Stimulated activated CD4-positive, alpha-beta T cell treated with anti-CD3 and anti-CD28 coated beads, Interleukin-2, amount 100 ng/mL, for 48 hours (primary cell): ENCODE data around the gene EXOC4.

Source experiments
- DNase-seq, 2 donors: peaks; one replicate each; pipeline ENCODE4 v3.0.0-alpha.2; 2020

The EXOC4 gene

DNA sequence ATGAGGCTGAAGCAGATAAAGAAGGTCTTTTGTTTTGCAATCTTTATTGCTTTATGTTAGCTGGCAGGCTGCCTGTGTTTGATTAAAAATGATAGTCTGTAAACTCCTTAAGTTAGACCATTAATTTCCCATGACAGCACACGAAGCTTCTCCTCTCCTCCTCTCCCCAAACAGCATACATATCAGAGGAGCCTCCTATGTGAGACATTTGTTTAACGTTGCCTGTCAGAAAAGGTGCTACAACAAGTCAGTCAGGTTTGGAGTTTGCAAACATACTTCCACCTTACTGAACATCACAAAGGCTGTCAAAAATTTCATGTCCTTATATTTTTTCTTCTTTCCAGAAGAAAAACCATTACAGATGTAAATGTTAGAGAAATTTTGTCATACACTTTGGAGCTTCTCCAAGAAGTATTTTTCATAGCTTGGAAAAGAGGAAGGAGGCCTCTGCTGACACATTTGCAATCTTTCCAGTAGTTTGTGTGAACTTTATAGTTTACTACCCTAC lies 393.1 kb downstream of the EXOC4 start:
- DNase-seq = no peak

DNA sequence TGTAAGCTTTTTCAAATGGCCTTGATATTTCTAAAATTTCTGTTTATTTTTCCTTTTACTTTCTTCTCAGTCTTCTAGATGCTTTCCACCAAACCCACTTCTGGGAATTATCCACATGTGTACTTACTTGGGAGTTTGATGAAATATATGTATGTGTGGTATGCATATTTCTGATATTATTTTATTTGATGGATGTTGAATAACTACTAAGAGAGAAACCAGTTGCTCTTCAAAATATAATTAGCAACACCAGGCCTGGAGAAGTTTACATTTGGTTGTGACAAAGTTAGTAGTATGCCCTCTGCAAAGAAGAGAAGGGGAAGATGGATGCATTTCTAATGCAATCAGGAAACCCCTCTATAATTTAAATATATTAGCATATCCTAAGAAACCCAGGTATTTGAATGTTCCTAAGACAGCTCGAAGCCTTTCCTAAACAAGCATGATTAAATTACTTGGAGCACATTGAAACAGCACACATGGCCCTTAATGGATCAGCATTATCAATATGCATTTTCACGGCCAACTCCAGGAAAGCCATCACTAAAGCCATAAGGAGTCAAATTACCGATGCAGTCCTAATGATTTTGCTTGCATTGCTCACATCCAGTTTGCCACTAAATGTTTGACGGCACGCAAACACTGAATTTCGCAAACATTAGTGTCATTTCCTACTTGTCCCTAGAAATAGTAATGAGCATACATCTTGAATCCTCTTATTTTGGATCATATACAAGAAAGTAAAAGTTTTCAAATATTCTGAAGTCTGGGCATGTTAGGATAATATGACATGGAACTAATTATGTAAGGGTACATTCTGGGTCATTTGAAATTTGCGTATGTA lies 393.8 kb downstream of the EXOC4 start:
- DNase-seq = no peak

DNA sequence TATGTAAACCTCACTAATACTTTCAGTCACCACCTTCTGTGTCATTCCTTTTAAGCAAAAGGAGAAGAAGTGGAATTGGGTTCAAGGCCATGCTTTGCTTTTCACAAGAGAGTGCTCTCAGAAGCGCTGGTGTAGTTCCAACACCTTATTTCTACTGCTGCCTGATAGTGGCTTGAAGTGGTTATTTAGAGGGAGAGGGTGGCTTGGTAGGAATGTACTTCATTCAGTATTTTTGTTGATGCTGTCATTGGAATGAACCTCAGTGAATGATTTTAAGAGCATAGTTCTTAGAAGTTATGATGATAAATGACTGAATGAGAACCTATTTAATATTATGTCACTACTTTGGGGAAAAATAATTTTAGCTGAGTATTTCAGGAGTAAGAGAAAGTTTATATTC lies 396.7 kb downstream of the EXOC4 start:
- DNase-seq = no peak

DNA sequence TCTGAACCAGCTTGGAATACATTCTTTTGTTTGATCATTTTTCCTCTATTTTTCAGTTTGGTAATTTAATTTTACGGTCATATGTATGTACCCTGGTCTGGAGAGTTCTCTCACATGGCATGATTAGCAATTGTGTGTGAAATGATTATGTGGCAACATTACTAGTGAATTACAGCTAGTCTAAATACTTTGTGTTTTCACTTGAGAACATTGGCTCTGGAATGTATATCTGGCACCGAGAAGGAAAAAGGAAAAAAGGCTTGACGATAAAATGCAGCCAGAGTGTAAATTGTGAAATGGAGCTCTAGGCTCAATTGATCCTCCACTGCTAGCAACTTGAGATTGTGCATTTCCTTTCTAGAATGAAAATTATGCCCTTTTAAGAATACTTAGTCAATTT lies 397.2 kb downstream of the EXOC4 start:
- DNase-seq = no peak

DNA sequence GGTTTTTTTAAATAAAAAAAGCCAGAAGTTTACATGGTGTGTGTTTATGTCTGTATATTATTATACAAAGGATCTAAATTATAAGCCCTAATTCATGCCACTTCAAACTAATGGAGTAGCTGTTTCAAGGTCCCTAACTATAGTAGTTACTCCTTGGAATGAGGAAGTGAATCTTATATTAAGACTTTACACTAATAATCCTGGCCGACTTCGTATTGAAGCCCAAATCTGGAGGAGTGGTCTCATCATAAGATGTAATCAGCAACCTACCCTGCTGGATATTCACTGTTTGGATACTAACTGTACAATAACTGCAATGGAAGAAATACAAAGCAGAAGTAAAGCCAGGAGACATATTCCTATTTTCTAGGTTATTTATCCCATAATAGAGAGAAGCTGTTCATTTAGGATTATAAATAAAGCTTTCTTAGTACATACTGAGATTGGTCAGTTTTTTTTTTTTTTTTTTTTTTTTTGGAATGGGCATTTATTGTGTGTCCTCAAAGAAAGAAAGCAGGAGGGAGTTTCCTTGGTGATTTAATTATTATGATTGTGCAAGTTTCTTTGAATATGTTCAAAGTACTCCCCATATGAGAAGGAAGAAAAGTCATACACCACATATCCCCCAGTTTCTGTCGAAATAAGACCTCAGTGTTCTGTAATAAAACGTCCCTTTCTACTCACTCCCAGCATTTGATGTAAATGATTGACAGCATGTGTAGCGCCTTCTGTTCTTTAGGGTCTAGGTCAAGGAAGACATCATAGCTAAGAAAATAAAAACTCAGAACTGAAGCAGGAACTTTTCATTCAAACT lies 397.8 kb downstream of the EXOC4 start:
- DNase-seq = no peak

DNA sequence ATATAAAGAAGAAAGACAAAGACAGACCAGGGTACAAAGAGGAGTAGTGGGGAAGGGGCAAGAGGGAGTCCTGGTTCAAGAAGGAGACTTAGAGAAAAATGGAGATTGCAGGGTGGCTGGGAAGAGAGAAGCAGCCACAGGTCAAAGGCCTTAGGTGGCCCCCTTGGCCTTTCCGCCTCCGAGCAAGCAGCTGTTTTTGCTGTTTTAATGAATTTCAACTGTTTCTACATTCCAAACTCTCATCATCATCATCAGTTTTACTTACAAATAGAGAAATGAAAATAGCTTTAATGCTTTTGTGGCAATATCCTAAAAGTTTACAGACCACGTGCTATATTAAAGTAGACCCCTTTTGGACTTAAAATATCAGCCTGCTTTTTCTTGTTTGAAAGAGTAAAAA lies 399.7 kb downstream of the EXOC4 start:
- DNase-seq = no peak

DNA sequence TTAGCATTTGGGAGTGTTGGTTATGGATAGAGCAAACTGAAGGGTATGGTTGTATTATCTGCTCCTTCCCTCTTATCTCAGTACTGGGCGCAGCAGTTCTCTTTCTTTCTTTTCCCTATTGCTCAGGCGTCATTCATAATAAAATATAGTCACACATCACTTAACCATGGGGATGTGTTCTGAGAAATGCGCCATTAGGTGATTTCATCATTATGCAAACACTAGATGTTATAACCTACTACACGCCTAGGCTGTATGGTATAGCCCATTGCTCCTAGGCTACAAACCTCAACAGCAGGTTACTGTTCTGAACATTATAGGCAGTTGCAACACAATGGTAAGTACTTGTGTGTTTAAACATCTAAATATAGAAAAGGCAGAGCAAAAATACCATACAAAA lies 401.7 kb downstream of the EXOC4 start:
- DNase-seq = no peak

DNA sequence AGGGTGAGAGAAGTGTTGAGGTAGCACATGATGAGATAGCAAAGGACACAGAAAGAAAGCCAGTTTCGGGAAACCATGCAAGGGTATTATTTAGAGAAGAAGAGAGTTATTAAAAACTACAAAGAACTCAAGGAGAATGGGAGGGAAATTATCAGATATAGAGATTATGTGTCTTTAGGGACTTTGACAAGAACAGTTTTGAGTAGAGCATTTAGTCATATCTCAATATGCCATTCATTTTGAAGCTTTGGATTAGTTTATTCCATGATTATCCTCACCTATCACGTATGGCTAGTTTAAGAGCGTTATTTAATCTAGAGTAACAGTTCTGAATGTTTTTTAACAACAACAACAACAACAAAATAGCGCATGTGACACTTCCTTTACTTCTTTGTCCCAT lies 409.4 kb downstream of the EXOC4 start:
- DNase-seq = no peak

DNA sequence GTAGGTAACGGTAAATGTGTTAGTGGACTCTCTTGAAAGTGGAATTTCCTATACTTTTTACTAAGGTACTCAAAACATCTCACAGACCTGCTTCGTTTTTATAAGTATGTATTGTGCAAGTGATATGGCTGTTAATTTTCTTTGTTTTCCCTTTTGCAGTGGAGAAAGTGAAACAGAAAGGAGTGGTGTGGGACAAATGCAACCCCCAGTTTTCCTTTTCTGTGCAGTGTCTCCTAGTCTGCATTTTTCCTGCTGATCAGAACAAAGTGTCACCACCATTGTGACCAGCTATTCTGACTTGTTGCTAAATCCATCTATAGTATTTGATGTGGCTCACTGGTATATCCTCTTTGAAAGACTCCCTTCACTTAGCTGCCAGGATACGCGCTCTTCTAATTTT lies 410.0 kb downstream of the EXOC4 start:
- no peak for DNase-seq

DNA sequence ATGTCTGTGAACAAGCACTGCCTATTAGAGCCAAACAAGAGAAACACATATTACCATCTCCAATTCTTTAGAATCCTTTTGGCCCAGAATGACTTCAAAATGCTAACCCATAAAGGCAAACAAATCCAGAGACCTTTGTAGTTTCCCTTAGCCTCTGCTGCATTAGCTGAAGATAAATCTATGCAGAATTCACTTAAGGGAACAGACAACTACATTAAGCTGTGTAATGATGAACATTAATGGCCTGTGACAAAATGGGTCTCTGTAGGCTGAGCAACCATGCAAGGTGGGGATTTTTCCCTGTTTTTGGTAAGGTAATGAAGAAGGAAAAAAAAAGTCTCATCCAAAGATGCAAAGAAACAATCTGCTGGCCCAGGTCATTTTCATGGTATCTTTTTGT lies 411.6 kb downstream of the EXOC4 start:
- DNase-seq = no peak

DNA sequence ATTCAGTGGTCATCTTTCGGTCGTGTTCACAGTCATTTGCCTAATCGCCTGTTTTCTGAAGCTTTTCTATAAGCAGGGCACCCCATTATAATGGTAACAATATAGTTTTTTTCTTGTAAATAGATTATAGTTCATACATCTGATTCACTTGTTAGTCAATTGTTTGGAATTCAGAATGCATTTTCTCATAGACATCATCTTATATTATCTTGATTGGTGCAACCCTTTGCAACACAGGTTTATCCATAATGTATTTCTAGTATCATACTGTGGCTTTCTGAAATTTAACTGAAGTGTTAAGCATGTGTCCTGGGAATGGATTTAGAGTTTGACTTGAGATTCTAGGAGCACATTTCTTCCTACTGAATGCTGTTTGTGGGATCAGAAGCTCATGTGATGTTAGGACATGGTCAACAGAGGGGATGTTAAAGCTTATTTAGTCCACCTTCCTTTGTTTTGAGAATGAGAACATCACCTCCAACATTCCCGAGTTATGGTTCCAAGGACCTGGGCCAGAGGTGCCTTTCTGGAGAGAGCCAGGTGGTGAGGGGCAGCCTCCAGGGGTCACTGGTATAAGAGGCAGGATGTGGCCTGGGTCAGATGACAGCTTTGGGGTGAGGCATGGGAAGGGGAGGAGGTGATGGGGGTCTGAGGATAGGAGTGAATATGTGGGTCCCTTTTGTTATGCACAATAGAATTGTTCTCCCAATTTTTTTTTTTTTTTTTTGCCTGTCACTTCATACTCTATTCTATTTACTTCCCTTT lies 415.6 kb downstream of the EXOC4 start:
- DNase-seq = no peak

DNA sequence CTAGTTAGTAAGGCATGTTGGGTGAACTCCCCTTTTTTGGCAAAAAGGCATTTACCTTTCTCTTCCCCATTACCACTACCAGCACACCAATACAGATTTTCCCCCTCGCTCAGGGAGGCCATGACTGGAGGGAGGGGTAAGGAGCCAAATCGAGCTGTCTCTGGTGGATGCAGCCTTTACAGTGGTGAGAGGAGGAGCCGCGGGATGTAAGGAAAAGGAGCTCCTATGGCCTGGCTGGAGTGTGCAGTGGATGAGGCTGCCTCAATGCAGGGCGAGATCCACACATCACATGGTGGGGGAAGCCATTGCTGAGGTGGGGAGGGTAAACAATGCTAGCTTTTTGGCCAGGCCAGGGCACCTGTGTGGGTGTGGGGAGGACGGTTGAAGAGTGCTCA lies 416.2 kb downstream of the EXOC4 start:
- DNase-seq = no peak

DNA sequence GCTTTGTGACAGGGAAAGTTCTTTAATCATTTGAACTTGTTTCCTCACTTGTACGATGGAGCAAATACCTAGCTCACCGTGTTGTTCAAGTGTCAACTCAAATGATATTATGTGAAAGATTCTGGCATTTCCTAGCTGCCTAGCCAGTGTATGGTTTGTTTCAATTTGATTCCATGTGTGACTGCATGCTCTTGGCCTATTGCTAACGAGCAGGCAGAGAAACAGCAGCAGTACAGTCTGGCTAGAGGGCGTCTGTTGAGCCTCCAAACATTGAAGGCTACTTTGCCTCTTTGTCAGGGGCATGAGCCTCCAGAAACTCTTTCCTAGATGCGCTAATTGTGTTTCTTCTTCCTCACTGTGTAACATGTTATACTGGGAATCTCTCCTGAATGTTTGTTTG lies 417.4 kb downstream of the EXOC4 start:
- DNase-seq = no peak

DNA sequence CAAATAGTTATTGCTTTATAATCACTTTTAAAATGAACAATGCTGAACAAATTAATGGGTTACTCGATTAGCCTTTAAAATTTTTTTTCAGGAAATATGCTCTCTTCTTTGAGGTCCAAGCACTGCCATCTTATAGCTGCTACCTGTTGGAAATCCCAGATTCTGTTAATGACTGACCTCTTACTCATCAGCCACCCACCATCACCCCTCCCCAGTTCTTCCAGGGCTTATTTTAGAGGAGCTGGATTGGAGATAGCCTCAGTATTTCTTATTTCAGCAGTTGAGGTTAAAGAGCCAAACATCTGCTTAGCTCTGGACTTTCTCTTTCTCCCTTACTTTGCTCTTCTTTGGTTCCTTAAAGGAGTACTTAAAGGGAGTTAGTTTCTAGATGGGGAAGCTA lies 420.0 kb downstream of the EXOC4 start:
- DNase-seq = no peak

DNA sequence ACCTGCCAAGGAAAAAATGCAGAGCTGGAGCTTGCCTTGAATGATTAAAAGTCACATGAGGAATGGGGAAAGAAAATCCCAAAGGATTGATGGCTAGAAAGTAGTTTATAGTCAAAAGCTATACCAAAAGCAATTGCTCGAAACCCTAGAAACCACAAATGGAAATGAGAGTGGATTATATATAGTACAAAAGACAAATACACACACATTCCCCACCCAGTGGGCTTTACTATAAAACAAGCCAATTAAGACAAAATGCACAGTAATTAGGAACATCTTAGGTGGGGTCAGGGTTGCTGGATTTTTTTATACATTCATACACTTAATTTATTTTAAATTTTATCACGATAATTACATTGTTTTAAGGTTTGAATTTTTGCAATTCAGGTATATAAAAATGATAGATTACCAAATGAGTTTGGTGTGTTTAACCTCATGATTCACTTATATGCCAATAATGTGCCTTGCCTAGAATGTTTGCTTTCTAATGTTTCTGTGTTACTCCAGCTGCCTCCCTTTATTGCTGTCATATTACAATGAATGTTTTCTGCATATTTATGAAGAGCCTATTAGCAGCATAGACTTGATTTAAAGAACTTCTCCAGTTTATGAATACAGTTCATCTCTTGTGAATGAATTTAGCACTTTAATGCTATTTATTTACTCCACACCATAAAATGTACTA lies 421.3 kb downstream of the EXOC4 start:
- DNase-seq = no peak

DNA sequence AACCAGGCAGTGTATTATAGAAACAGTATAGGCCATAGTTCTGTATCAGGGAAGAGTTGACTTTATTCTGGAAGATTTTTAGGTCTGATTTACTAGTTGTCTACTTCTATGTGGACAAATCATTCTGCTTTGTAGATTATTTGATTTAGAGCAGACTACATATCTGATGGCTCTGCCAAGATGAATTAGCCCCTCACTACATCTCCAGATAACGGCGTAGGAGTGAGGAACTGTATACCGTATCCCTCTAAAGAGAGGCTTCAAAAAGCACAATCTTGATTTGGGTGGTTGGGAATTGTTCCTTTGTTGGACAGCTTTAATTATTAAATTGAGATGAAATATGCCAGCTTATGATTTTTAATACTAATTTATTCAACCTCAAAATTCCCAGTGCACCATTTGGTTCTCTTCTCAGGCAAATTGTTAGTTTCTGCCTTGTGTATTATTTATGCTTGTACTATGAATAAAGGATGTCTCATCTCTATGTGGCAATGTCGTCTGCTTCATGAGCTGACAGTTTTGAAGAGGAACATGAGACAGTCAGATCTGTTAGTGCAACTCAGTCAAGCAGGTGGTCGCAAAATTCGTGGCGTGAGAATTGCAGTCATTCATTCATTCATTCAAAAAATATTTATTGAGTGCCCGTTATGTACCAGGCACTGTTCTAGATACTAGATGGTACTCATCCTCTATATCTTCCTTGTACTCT lies 422.8 kb downstream of the EXOC4 start:
- DNase-seq = no peak

DNA sequence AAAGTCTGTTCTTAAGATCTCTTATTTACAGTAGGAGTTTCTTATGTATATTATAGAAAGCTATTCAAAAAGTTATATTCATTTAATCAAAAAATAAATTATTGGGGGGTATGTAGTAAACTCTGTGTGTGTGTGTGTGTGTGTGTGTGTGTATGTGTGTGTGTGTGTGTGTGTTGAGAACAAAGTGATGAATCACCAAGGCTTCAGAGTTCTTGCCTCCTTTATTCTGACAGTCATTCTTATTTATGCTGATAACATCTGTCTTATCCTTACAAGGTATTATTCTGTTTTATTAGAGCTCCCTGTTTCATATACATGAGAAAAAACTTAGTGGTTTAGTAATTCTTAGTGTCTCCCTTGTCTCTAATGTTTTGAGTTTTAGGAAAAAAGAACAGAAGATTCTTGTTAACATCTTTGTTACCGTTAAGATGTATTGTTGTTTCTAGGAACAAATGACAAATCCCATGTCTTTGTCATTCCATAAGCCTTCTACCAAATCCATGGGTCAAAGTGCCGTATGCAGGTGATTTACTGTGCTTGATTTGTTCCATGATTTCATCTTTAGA lies 424.0 kb downstream of the EXOC4 start:
- DNase-seq = no peak

DNA sequence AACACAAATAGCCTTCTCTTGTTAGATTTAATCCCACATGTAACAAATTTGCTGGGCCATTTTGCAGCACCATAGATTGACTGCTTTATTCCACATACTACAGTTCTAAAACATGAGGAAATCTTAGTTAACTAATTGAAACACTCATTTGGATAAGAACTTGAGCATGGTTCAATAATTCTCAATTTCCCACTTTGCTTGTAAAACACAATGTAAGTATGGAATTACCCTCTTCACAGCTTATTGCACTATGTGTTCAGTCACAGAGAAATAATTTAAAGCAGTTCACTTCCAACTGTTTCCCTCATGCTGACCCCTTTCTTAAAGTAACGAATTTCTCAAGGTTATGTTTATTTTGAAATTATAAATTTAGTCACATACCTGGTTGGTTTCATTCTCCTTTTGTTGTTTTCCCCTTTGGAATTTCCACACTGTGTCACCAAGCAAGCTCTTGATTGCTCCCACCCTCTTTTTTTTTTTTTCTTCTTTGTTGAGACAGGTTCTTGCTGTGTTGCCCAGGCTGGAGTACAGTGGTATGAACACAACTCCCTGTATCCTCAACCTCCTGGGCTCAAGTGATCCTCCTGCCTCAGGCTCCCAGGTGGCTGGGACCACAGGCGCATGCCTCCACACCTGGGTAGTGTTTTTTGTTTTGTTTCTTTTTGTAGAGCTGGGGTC lies 425.4 kb downstream of the EXOC4 start:
- DNase-seq = no peak

DNA sequence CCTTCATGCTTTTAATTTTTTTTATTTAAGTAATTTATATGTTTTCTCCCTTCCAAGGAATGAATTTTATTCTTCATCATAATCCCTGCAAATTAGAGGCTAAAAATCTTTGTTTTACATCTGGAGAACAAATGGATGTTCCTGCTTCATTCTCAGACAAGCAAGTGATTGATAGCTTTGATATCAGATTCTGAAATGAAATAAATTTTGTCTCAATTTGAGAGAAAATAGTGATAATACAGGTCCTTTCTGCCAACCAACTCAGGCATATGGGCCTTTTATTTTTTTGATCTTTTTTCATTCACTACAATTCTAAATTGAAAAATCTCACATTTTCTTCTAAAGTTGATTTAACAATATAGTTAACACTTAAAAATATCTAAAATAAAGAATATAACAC lies 427.1 kb downstream of the EXOC4 start:
- no peak for DNase-seq

DNA sequence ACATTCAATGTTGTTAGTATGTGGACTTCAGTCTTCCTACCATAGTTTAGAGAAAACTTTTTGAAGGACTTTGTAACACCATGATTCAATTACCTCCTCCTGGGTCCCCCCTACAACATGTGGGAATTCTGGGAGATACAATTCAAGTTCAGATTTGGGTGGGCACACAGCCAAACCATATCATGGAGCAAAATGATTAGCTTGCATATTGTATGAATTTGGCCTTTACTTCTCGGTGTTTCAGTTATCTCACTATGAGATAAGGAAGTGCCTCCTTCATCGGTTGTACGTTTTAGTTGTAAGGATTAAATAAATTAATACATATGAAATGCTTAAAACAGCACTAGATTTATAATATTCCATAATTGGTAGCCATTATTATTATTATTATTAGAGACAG lies 428.7 kb downstream of the EXOC4 start:
- no peak for DNase-seq
